Measurements from ENCODE around the gene CDC42BPA.
"Not testable (repeated sequence)": the region's sequence is repeated elsewhere in the genome, so short reads cannot be mapped to it uniquely, and the experiment has no call there.

DNA sequence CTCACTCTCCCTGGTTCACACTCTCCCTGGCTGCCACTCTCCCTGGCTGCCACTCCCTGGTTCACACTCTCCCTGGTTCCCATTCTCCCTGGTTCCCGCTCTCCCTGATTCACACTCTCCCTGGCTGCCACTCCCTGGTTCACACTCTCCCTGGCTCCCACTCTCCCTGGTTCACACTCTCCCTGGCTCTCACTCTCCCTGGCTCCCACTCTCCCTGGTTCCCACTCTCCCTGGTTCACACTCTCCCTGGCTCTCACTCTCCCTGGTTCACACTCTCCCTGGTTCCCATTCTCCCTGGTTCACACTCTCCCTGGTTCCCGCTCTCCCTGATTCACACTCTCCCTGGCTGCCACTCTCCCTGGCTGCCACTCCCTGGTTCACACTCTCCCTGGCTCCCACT is 362.4 kb downstream of the CDC42BPA start:
- TF ChIP-seq POLR2AphosphoS5 (IDR thresholded peaks at IDR 0.05; ENCODE audit: borderline replicate concordance, low read depth, low read length); EZH2 (IDR thresholded peaks at IDR 0.05): not testable (repeated sequence)

Data from SK-N-MC (cell line).